ENCODE data around the gene RXRA.

RXRA gene

DNA sequence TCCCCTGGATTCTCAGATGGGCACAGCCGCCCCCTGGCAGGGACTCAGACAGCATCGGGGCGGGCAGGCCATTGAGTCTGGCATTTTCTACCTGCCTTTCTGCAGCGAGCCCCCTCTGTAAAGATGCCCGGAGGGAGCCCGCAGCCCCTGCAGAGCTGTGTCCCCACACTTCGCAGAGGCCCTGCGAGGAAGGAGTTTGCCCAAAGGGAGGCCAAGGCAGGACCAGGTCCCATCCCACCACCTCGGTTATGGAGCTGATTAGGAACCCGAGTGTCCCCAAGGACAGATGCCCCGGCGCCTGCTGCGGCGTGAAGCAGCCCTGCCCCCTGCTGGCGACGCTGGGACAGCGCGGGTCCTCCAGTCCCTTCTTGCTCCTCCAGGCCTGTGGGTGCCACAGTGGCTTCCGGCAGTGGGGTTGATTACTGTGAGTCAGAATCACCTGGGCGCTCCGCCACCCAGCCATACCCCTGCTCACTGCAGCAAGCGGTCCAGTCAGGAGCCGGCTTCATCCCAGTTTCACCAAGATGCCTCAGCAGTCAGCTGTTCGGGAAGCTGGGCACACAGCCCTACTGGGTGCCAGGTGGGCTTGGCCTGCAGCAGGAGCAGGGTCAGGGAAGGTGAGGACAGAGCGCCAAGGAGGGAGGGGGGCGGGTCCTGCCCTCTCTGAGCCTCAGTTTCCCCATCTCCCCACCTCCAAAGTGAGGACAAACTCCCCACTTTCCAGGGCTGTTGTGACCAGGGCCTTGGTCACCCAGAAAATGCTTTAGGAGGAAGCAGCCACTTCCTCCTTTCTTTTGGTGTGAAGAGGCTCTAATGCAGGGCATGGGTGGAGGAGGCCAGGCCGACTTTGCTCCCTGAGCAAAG is 117.2 kb downstream of the RXRA start:
- DNase-seq (ENCODE audit: extremely low read depth, low read depth) = peak; percentile 75
- TF ChIP-seq, protein P1, sequence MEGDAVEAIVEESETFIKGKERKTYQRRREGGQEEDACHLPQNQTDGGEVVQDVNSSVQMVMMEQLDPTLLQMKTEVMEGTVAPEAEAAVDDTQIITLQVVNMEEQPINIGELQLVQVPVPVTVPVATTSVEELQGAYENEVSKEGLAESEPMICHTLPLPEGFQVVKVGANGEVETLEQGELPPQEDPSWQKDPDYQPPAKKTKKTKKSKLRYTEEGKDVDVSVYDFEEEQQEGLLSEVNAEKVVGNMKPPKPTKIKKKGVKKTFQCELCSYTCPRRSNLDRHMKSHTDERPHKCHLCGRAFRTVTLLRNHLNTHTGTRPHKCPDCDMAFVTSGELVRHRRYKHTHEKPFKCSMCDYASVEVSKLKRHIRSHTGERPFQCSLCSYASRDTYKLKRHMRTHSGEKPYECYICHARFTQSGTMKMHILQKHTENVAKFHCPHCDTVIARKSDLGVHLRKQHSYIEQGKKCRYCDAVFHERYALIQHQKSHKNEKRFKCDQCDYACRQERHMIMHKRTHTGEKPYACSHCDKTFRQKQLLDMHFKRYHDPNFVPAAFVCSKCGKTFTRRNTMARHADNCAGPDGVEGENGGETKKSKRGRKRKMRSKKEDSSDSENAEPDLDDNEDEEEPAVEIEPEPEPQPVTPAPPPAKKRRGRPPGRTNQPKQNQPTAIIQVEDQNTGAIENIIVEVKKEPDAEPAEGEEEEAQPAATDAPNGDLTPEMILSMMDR (IDR thresholded peaks at IDR 0.05; ENCODE audit: low read depth, low read length) = peak; percentile 98

DNA sequence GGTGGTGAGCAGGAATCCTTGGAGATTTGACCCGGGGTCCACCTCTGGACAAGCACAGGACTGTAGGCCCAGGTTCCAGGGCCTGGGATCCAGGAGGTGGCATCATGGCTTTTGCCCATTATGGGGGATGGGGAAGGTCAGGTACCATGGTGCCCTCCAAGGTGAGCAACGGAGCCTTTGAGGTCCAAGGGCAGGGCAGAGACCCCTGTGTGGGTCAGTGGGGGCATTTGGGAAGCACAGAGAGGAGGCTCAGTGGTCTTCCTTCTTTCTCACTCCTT is 117.7 kb downstream of the RXRA start:
- TF ChIP-seq, protein P1 (IDR thresholded peaks at IDR 0.05; ENCODE audit: low read depth, low read length) = no peak
- DNase-seq (ENCODE audit: extremely low read depth, low read depth) = no peak

- TF ChIP-seq, protein P1 (IDR thresholded peaks at IDR 0.05; ENCODE audit: low read depth, low read length) = no peak
- DNase-seq (ENCODE audit: extremely low read depth, low read depth) = no peak
These were observed 118.7 kb downstream of the RXRA start for GRCh38 chr9:134445000-134445399.

DNA sequence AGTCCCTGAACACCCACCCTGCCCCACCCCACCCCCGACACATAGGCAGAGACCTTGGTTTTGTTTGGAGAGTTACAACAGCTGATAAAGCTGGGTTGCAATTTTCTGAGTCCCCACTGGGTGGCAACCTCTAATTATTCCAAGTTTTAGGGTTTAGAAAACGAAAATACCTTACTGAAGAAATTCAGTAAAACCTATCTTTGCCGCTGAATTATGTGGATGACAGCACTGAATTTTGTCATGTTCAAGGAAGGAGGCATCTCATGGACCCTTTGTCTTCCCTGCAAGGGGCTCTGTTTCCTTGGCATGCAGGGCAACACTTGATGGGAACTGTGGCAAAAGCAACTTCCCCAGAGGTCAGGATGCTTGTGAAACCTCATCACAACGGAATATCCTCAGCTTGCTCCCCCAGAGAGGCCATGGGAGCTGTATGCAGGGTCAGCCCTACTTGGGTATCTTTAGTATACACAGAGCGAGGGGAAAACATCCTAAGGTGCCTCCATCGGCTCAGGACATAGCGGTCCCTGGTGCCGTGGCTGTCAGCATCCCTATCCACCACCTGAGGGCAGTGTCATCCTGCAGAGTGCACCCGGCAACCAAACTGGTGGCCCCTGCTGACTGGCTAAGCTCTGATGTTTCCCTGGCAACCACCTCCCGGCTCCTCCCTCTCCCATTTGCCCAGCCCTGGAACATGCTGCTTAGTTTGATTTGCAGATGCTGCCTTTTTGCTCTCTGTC is 123.1 kb downstream of the RXRA start:
- TF ChIP-seq, protein P1 (IDR thresholded peaks at IDR 0.05; ENCODE audit: low read depth, low read length) = peak; percentile 94
- peak; percentile 91 for DNase-seq (ENCODE audit: extremely low read depth, low read depth)

DNA sequence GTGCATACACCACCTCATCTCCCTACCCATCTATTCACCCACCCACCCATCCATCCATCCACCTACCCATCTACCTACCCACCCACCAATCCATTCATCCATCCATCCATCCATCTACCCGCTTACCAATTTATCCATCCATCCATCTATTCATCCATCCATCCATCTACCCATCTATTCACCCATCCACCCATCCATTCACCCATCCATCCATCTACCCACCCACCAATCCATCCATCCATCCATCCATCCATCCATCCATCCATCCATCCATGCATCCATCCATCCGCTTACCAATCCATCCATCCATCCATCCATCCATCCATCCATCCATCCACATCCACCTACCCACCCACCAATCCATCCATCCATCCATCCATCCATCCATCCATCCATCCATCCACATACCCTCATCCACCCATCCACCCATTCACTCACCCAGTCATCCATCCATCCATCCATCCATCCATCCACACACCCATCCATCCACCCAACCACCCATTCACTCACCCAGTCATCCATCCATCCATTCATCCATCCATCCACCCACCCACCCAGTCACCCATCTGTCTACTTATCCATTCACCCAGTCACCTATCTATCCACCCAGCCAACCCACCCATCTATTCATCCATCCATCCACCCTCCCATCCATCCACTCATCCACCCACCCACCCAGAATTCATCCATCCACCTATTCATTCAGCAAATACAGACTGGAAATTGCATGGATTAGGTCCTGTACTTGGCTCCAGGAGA is 125.6 kb downstream of the RXRA start:
- no peak for DNase-seq (ENCODE audit: extremely low read depth, low read depth)
- TF ChIP-seq, protein P1 (IDR thresholded peaks at IDR 0.05; ENCODE audit: low read depth, low read length) = no peak

DNA sequence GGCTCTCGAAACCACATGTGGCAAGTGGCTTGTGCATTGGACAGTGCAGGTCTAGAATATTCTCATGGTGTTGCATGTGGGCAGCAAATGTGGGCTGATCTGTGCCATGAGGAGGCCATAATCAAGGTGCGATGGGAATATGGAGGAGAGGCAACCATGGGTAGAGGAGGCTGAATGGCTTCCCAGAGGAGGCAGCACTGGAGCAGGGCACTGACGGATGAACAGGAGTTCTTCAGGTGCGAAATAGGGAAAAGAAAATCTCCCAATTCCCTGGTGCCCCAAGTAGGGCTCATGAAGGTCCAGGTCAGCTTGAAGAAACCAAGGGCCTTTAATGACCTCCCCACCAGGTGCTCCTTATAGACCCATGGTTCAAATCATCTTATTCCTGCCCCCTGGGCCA is 126.5 kb downstream of the RXRA start:
- TF ChIP-seq, protein P1 (IDR thresholded peaks at IDR 0.05; ENCODE audit: low read depth, low read length) = no peak
- no peak for DNase-seq (ENCODE audit: extremely low read depth, low read depth)

All from AG09319 (cell line).